PFSK-1 (cell line): Measurements from ENCODE around the gene NPIPB2.

Experiments used
- FOXP2 ChIP-seq: optimal IDR thresholded peaks from 2 replicates; pipeline ENCODE3; 2011; ENCODE audit warnings: borderline replicate concordance, control low read depth, inconsistent platforms; ENCODE audit not compliant: insufficient read depth; ENCODE audit errors: extremely low read length, extremely low read depth
- POLR2AphosphoS5 ChIP-seq: IDR thresholded peaks from 2 replicates; pipeline ENCODE4 v1.6.1; 2012; ENCODE audit warnings: low read depth, mild to moderate bottlenecking, control low read depth, low read length, moderate library complexity
- REST ChIP-seq, 2 experiments: IDR thresholded peaks; 2 replicates each; pipeline versions ENCODE4 v1.6.1 to v1.8.0; 2011 to 2012; ENCODE audit warnings: low read depth in 2 of 2, low read length in 2 of 2, control low read depth in 1 of 2, inconsistent platforms in 1 of 2, mild to moderate bottlenecking in 1 of 2, moderate library complexity in 1 of 2; ENCODE audit not compliant: insufficient read depth in 1 of 2
- SIN3A ChIP-seq: IDR thresholded peaks from 2 replicates; pipeline ENCODE4 v1.6.1; 2012; ENCODE audit warnings: mild to moderate bottlenecking, low read length, moderate library complexity, borderline replicate concordance; ENCODE audit not compliant: insufficient read depth
- TAF1 ChIP-seq: IDR thresholded peaks from 2 replicates; pipeline ENCODE4 v1.6.1; 2012; ENCODE audit warnings: low read length, control low read depth, borderline replicate concordance; ENCODE audit not compliant: insufficient read depth

The NPIPB2 gene

GRCh38 chr16:11896486-11897176, 45.2 kb downstream of the NPIPB2 start:
- no peak for TF ChIP-seq REST (IDR thresholded peaks at IDR 0.05; ENCODE audit: insufficient read depth in 1 of 2, low read depth in 2 of 2, low read length in 2 of 2)
- TF ChIP-seq FOXP2 = no peak
- TF ChIP-seq TAF1 = no peak
- TF ChIP-seq SIN3A = no peak
- no peak for TF ChIP-seq POLR2AphosphoS5

GRCh38 chr16:11893571-11893970, 48.3 kb downstream of the NPIPB2 start:
- TF ChIP-seq FOXP2 (no peak), SIN3A (no peak), POLR2AphosphoS5 (no peak), TAF1 (no peak), REST (IDR thresholded peaks at IDR 0.05; ENCODE audit: insufficient read depth in 1 of 2, low read depth in 2 of 2, low read length in 2 of 2) (no peak)

GRCh38 chr16:11892761-11893160, 49.1 kb downstream of the NPIPB2 start:
- TF ChIP-seq REST (IDR thresholded peaks at IDR 0.05; ENCODE audit: insufficient read depth in 1 of 2, low read depth in 2 of 2, low read length in 2 of 2) (no peak), TAF1 (no peak), FOXP2 (no peak), POLR2AphosphoS5 (no peak)

GRCh38 chr16:11890231-11890965, 51.4 kb downstream of the NPIPB2 start:
- TF ChIP-seq REST (IDR thresholded peaks at IDR 0.05; ENCODE audit: insufficient read depth in 1 of 2, low read depth in 2 of 2, low read length in 2 of 2) (no peak), TAF1 (no peak), POLR2AphosphoS5 (no peak), SIN3A (no peak), FOXP2 (no peak)
